ENCODE data around the gene LAPTM5.
"Not testable (repeated sequence)": the region's sequence is repeated elsewhere in the genome, so short reads cannot be mapped to it uniquely, and the experiment has no call there.

The LAPTM5 gene

GRCh38 chr1:30757352-30758120, at the start of gene LAPTM5:
TSS of gene LAPTM5 (minus strand) at chr1:30757774. CDS start at chr1:30757745, 29 bp downstream.
- DNase-seq (ENCODE audit: low read depth): no peak

GRCh38 chr1:30806381-30807317, 49.1 kb upstream of the LAPTM5 start:
- DNase-seq (ENCODE audit: low read depth): no peak

GRCh38 chr1:30805304-30806003, 47.9 kb upstream of the LAPTM5 start:
- no peak for DNase-seq (ENCODE audit: low read depth)

- no peak for DNase-seq (ENCODE audit: low read depth)
Measured at GRCh38 chr1:30804822-30805221, 47.2 kb upstream of the LAPTM5 start.

GRCh38 chr1:30804352-30804751, 46.8 kb upstream of the LAPTM5 start:
- no peak for DNase-seq (ENCODE audit: low read depth)

- DNase-seq (ENCODE audit: low read depth): no peak
Measured at GRCh38 chr1:30803562-30803961, 46.0 kb upstream of the LAPTM5 start.

- DNase-seq (ENCODE audit: low read depth): no peak
Measured at GRCh38 chr1:30801771-30802198, 44.2 kb upstream of the LAPTM5 start.

- no peak for DNase-seq (ENCODE audit: low read depth)
Measured at GRCh38 chr1:30799233-30799511, 41.6 kb upstream of the LAPTM5 start.

- DNase-seq (ENCODE audit: low read depth): no peak
Measured at GRCh38 chr1:30798389-30799232, 41.0 kb upstream of the LAPTM5 start.

GRCh38 chr1:30795026-30795425, 37.5 kb upstream of the LAPTM5 start:
- DNase-seq (ENCODE audit: low read depth): no peak

- DNase-seq (ENCODE audit: low read depth): no peak
Measured at GRCh38 chr1:30794260-30794659, 36.7 kb upstream of the LAPTM5 start.

GRCh38 chr1:30793209-30793608, 35.6 kb upstream of the LAPTM5 start:
- no peak for DNase-seq (ENCODE audit: low read depth)

GRCh38 chr1:30791868-30792267, 34.3 kb upstream of the LAPTM5 start:
- DNase-seq (ENCODE audit: low read depth): no peak

GRCh38 chr1:30790850-30791778, 33.5 kb upstream of the LAPTM5 start:
- no peak for DNase-seq (ENCODE audit: low read depth)

- DNase-seq (ENCODE audit: low read depth): not testable (repeated sequence)
Measured at GRCh38 chr1:30790256-30790525, 32.6 kb upstream of the LAPTM5 start.

GRCh38 chr1:30789388-30790255, 32.0 kb upstream of the LAPTM5 start:
- no peak for DNase-seq (ENCODE audit: low read depth)

- DNase-seq (ENCODE audit: low read depth): no peak
Measured at GRCh38 chr1:30788580-30789387, 31.2 kb upstream of the LAPTM5 start.

- no peak for DNase-seq (ENCODE audit: low read depth)
Measured at GRCh38 chr1:30787856-30788495, 30.4 kb upstream of the LAPTM5 start.
